AG09319 (cell line): ENCODE data around the gene STX8.
A peak's percentile ranks its signal among the peaks of the same experiment; 100 is the strongest.

Source experiments
- DNase-seq: peaks from one replicate; pipeline ENCODE4 v3.0.0-alpha.2; 2010; ENCODE audit warnings: low read depth; ENCODE audit errors: extremely low read depth
- CTCF ChIP-seq: IDR thresholded peaks from 2 replicates; pipeline ENCODE4 v1.5.1; 2011; ENCODE audit warnings: low read depth, mild to moderate bottlenecking, inconsistent platforms, low read length, moderate library complexity

STX8 gene

GRCh38 chr17:9233761-9234160, 341.9 kb downstream of the STX8 start:
- no peak for TF ChIP-seq CTCF
- no peak for DNase-seq

GRCh38 chr17:9233271-9233599, 342.4 kb downstream of the STX8 start:
- DNase-seq: no peak
- TF ChIP-seq CTCF: no peak

GRCh38 chr17:9232591-9233270, 342.9 kb downstream of the STX8 start:
- no peak for DNase-seq

GRCh38 chr17:9232155-9232475, 343.5 kb downstream of the STX8 start:
- no peak for DNase-seq
- no peak for TF ChIP-seq CTCF

More at GRCh38 chr17:9232591-9233270, 342.9 kb downstream of the STX8 start:
- TF ChIP-seq CTCF: no peak

- no peak for TF ChIP-seq CTCF
- DNase-seq: no peak
Measured at GRCh38 chr17:9231449-9232154, 344.0 kb downstream of the STX8 start.

- DNase-seq: no peak
- no peak for TF ChIP-seq CTCF
Measured at GRCh38 chr17:9230861-9231260, 344.8 kb downstream of the STX8 start.

- DNase-seq: peak; percentile 46
- no peak for TF ChIP-seq CTCF
Measured at GRCh38 chr17:9230346-9230745, 345.3 kb downstream of the STX8 start.
